Lung (tissue), 12 donors: Measurements from ENCODE around the gene ATP8B3. TPM values are rescaled to one million over a fixed set of nuclear protein-coding genes. Genes with fewer than 3 reads are reported as not detected.

Experiments
- ATAC-seq: fragments of 200-7000 bp; cut with Tn5 transposase; one replicate; pipeline ENCODE4 v1.9.1; 2020; ENCODE audit warnings: moderate number of reproducible peaks; ENCODE audit not compliant: insufficient read depth, low FRiP score
- DNase-seq, 3 donors: peaks; one replicate each; pipeline ENCODE4 v3.0.0-alpha.2; 2013 to 2017
- H3K27ac ChIP-seq, 2 donors: one replicate each; pipeline ENCODE4 v1.5.1; 2013; ENCODE audit warnings: mild to moderate bottlenecking in 2 of 2, moderate library complexity in 2 of 2, control low read depth in 1 of 2, inconsistent platforms in 1 of 2, low read depth in 1 of 2, low read length in 1 of 2
- H3K27me3 ChIP-seq, 3 donors: one replicate each; pipeline ENCODE4 v1.5.1; 2013; ENCODE audit warnings: low read length in 2 of 3; ENCODE audit not compliant: control insufficient read depth in 3 of 3, insufficient read depth in 3 of 3
- H3K36me3 ChIP-seq, 4 donors: one replicate each; pipeline ENCODE4 v1.5.1; 2013; ENCODE audit warnings: low read length in 4 of 4, mild to moderate bottlenecking in 1 of 4, moderate library complexity in 1 of 4; ENCODE audit not compliant: control insufficient read depth in 4 of 4, insufficient read depth in 4 of 4
- H3K4me1 ChIP-seq, 5 donors: one replicate each; pipeline ENCODE4 v1.5.1; 2013; ENCODE audit warnings: low read length in 5 of 5, mild to moderate bottlenecking in 2 of 5, moderate library complexity in 1 of 5; ENCODE audit not compliant: control insufficient read depth in 5 of 5, insufficient read depth in 5 of 5
- H3K4me3 ChIP-seq: one replicate; pipeline ENCODE4 v1.5.1; 2013; ENCODE audit warnings: mild to moderate bottlenecking, control low read depth, moderate library complexity
- H3K9ac ChIP-seq, 2 donors: one replicate each; pipeline ENCODE4 v1.5.1; 2013; ENCODE audit warnings: low read length in 2 of 2, control low read depth in 1 of 2; ENCODE audit not compliant: insufficient read depth in 1 of 2
- H3K9me3 ChIP-seq, 4 donors: one replicate each; pipeline ENCODE4 v1.5.1; 2013; ENCODE audit warnings: low read length in 3 of 4, mild to moderate bottlenecking in 1 of 4, moderate library complexity in 1 of 4; ENCODE audit not compliant: control insufficient read depth in 4 of 4, insufficient read depth in 3 of 4
- WGBS, 2 donors: extraction: QIAGEN DNeasy Blood & Tissue Kit; methylation state at CpG; one replicate each; pipeline ENCODE4 v1.1.7; 2013; 5-methylcytosine and 5-hydroxymethylcytosine counted together
- polyA plus RNA-seq, 2 donors: library from polyadenylated mRNA; stranded (reverse); fragments of 200-250 nt; gene quantifications; one replicate each; pipeline ENCODE4 v1.2.1, GENCODE V29; 2013
- total RNA-seq, 2 donors: library from RNA; depleted of rRNA in 1 of 2; stranded (reverse); fragments of >200 nt in 1 of 2; gene quantifications; one replicate each; pipeline ENCODE4 v1.2.1, GENCODE V29; 2014 to 2021
- TF ChIP-seq, protein P1 (sequence below): IDR thresholded peaks from 2 replicates; pipeline ENCODE4 v1.5.1; 2012; ENCODE audit warnings: mild to moderate bottlenecking; ENCODE audit errors: control extremely low read depth, extremely low read depth
- donor health status: control.
- donor health status: control.
- donor health status: Bipolar disorder and iron deficiency.
- donor health status: healthy.
- donor health status: DM: yes; HTN: yes; CAD: no.

The ATP8B3 gene
- total and polyA plus RNA-seq, 4 donors = 0.69 to 2.4 (median 1.8) TPM

DNA sequence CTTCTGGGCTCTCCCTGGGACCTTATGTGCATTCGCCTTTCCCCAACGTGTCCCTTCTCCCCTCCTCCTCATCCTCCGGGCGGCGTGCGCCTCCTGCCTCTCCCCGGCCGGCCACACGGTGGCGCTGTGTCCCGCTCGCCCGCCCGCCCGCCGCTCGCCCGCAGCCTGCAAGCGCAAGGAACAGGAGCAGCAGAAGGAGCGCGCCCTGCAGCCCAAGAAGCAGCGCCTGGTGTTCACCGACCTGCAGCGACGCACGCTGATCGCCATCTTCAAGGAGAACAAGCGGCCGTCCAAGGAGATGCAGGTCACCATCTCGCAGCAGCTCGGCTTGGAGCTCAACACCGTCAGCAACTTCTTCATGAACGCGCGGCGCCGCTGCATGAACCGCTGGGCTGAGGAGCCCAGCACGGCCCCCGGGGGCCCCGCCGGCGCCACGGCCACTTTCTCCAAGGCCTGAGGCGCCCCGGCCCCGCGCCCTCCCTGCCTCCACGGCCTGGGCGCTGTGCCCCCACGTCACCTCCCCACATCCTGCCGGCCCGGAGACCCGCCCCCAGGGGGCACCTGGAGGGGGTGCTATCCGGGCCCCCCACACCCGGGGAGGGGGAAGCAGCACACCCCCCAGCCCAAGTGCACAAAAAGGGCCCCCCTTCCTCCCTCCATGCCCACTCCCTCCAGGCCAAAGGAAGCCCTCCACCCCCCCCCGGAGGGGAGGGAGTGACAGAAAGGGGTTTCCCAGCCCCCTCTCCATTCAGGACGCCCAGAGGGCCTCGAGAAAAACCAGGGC is 36.9 kb downstream of the ATP8B3 start:
- WGBS, 2 donors = 12 to 14% methylated on average over 41 to 59 of the region's 59 CpGs
- Histone ChIP-seq H3K9ac (no peak overlapping the region), H3K9me3 (peaks cover 0 to 17% (median 5%) of the 10 kb centered on the region in 4 donors), H3K36me3 (no peaks in the 10 kb centered on the region), H3K4me3 (no peak overlapping the region), H3K4me1 (peaks cover 0 to 2% (median 0%) of the 10 kb centered on the region in 5 donors), H3K27me3 (peaks cover 5 to 78% (median 58%) of the 10 kb centered on the region in 3 donors), H3K27ac (no peak overlapping the region)
- TF ChIP-seq, protein P1, sequence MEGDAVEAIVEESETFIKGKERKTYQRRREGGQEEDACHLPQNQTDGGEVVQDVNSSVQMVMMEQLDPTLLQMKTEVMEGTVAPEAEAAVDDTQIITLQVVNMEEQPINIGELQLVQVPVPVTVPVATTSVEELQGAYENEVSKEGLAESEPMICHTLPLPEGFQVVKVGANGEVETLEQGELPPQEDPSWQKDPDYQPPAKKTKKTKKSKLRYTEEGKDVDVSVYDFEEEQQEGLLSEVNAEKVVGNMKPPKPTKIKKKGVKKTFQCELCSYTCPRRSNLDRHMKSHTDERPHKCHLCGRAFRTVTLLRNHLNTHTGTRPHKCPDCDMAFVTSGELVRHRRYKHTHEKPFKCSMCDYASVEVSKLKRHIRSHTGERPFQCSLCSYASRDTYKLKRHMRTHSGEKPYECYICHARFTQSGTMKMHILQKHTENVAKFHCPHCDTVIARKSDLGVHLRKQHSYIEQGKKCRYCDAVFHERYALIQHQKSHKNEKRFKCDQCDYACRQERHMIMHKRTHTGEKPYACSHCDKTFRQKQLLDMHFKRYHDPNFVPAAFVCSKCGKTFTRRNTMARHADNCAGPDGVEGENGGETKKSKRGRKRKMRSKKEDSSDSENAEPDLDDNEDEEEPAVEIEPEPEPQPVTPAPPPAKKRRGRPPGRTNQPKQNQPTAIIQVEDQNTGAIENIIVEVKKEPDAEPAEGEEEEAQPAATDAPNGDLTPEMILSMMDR = no peak
- DNase-seq (no peak), ATAC-seq (no peak)

DNA sequence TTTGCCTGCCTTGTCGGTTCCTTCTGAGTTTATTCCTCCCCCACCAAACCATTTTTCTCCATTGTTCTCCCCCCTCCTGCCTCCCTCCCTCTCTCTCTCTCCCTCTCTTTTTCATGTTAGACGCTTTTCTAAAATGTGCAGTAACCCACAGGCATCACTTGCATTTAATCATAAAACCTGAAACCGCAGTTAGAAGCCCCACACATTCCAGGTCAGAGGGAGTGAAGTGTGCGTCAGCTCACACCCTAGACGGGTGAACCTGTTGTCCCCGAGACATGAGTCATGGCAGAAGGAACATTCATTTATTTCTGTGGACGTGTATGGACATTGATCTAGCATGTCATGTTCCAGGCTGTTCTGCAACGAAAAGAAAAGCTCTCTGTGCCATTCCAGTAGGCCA is 38.9 kb downstream of the ATP8B3 start:
- Histone ChIP-seq H3K4me1 (peaks cover 0 to 2% (median 0%) of the 10 kb centered on the region in 5 donors), H3K36me3 (no peaks in the 10 kb centered on the region), H3K27me3 (peaks cover 5 to 72% (median 51%) of the 10 kb centered on the region in 3 donors), H3K4me3 (no peak overlapping the region), H3K27ac (no peak overlapping the region), H3K9ac (no peak overlapping the region), H3K9me3 (peaks cover 0 to 19% (median 5%) of the 10 kb centered on the region in 4 donors)
- no peak for ATAC-seq
- DNase-seq = no peak
- TF ChIP-seq, protein P1 = no peak
- WGBS, 2 donors = 60 to 66% methylated on average over 8 of the region's 8 CpGs

DNA sequence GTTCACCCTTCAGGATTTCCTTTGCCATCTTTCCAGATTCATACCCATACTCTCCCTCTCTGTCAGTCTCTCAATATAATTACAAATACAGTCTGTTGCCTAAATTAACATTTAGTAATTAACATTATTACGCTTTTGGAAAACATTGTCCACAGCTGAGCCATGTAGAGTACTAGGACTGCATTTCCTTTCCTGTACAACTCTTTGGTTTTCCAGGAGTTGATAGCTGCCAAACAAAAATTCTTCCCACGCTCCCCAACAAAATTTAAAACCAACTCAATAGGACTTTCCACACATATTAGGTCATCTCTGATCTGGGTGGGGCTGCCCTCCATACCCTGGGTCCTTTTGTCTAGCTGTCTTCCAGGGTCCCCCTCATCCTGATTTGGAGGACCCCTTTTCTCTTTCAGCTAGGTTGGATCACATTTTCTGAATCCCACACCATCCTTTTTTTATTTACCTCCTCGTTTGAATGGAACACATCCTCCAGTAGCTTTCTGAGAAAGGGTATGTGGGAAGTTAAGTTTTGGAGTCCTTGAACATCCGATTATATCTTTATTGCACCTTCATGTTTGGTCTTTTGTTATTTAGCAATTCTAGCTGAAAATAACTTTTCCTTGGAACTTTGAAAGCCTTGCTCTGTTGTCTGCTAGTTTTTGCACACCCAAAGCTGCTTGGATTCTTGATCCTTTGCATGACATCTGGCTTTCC is 41.1 kb downstream of the ATP8B3 start:
- no peak for ATAC-seq
- Histone ChIP-seq H3K4me3 (no peak overlapping the region), H3K27me3 (peaks cover 5 to 70% (median 53%) of the 10 kb centered on the region in 3 donors), H3K9ac (no peak overlapping the region), H3K4me1 (peaks cover 0 to 2% (median 0%) of the 10 kb centered on the region in 5 donors), H3K27ac (no peak overlapping the region), H3K9me3 (peaks cover 0 to 15% (median 5%) of the 10 kb centered on the region in 4 donors), H3K36me3 (no peaks in the 10 kb centered on the region)
- DNase-seq = no peak
- 86 to 90% methylated on average over 4 of the region's 4 CpGs for WGBS, 2 donors
- TF ChIP-seq, protein P1 = no peak
